GM18870 (cell line): ENCODE results near the gene TAAR8.
"Not testable (repeated sequence)": the region's sequence is repeated elsewhere in the genome, so short reads cannot be mapped to it uniquely, and the experiment has no call there.

Source experiments
- ATAC-seq: cut with Tn5 transposase; IDR thresholded peaks from one replicate; pipeline ENCODE4 v1.9.1; 2021; ENCODE audit warnings: moderate library complexity; ENCODE audit not compliant: unreplicated experiment

TAAR8 gene

DNA sequence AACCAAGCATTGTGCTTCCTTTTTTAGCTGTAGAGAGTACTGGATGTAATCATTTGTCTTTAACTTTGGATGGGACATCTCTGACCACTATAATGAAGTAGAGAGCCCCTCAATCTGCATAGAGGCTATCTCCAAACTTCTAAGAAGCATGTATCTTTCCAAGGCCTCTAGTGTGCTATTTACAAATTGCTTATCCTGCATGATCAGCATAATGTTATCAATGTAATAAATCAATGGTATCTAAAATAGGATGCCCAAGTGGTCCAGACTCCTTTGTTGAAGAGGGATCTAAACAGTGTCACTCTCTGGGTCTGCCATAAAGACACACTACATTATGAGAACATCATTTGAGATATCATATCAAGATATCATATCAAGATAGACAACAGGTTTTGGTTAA, 7.6 kb upstream of the TAAR8 start:
- no peak for ATAC-seq

DNA sequence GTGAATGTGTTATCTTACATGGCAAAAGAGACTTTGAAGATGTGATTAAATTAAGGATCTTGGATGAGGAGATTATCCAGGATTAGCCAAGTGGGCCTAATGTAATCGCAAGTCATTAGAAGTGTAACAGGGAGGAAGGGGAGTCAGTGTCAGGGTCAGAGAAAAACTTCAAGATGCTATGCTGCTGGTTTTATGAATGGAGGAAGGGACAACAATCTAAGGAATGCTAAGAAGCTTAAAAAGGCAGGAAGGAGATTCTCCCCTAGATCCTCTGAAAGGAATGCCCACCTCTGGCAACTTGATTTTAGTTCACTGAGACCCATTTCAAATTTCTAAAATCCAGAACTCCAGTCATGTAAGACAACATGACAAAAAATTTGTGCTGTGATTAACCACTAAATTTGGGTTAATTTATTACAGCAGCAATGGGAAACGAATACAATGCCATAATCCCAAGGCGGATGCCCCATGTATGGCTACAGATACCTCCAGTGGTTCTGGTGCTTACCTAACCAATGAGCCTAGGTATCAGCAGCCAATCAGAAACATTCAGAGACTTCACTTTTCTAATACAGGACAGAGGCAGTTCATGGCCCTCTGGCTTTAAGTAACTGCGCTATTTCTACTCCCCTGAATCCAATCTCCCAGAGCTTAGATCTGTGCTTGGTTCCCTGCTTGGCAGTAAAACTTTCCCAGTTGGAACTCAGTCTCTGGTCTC, 3.6 kb upstream of the TAAR8 start:
- ATAC-seq = no peak

DNA sequence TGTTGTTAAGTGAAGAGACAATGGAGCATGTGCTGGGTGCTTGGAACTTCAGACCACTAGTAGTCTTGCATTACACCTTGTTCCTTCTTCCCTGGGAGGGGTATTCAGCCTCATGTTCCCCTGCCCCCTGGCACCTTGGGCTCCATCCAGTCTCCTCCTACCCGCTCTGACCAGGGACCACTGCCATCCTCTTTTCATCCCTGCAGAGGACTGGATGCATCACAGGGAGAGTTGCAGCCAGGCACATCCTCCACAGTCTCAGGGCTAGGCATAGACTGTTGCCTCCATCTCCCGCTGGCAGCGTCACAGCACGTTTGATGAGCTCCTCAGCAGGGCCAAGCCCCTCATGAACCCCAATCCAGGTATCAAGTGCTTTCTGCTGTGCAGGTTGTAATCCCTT, 1.3 kb upstream of the TAAR8 start:
- no peak for ATAC-seq

DNA sequence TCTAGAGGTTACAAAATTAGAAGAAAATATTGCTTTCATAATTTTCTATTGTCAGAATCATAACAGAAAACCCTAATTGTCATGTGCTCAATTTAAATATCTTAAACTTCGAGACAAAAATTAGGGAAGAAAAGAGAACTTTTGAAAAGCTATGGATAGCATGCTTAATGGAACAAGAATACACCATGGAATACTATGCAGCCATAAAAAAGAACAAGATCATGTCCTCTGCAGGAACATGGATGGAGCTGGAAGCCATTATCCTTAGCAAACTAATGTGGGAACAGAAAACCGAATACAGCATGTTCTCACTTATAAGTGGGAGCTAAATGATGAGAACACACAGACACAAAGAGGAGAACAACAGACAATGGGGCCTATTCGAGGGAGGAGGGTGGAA, 7.6 kb downstream of the TAAR8 start:
- ATAC-seq = not testable (repeated sequence)

DNA sequence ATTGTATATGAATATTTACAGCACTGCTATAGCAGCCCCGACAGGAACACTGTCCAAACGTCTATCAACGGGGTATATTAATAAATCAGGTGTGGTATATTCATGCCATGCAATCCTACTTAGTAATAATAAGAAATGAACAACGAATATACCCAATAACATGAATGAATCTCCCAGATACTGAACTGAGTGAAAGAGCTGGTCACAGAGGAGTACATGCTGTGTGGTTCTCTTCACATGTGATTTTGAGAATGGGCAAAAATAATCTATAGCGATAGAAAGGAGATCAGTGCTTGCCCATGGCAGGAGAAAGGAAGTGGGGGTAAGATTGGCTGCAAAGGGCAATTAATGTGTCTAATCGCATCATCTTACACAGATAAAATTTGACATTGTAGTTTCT, 13.9 kb downstream of the TAAR8 start:
- no peak for ATAC-seq

DNA sequence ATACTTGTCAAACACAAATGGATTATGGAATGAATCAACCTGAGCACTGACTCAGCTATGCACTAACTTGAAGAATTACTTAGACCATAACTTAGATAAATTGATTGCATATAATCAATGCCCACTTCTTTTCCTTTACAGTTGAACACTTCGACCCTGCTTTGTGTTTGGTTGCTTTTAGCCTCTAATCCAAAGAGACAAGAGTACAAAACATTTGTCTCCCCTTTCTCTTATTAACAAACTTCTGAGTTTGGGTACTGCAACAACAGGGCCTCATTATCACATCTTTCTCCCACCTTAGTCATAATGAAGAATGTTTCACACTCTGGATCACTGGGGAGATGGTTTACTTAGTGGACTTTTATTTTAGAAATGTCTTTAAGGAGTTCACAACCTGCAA, 15.1 kb downstream of the TAAR8 start:
- ATAC-seq = no peak

DNA sequence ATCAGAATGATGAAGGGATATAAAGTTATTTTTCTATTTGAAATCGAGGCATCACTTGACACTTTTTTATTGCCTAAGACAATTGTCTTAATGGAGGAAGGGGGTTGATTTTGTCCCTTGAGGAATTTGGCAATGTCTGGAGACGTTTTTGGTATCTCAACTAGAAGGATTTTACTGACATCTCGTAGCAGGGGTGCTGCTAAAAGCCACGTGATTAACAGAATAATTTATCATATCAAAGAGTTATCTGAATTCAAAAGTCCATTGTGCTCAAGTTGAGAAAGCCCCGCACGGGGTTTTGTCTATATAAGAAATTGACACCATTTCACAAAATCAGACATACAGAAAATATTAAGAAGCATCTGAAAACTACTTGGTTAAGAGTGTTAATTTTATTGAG, 16.1 kb downstream of the TAAR8 start:
- ATAC-seq = no peak

DNA sequence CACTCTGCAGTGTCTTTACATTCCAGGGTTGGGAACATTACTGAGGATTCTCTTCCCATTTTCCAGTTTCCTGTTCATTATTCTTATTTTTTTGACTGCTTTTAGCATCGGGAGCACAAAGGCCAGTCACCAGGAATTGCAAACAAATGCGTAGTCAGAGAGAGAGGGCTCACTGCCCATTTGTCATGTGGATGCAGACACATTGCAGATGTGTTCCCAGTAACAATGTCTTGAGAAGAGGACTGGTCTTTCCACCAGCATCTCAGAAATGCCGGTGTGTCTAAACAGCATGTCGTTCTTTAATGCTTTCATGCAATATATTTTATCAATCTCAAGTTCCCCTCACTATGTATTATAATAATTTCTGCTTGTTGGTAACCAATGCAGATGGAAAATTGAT, 16.7 kb downstream of the TAAR8 start:
- no peak for ATAC-seq

DNA sequence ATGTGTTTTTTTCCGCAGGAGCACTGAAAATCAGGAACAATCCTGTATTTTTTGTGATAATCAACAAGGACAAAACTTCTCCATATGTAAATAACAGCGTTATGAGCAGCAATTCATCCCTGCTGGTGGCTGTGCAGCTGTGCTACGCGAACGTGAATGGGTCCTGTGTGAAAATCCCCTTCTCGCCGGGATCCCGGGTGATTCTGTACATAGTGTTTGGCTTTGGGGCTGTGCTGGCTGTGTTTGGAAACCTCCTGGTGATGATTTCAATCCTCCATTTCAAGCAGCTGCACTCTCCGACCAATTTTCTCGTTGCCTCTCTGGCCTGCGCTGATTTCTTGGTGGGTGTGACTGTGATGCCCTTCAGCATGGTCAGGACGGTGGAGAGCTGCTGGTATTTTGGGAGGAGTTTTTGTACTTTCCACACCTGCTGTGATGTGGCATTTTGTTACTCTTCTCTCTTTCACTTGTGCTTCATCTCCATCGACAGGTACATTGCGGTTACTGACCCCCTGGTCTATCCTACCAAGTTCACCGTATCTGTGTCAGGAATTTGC, 17.8 kb downstream of the TAAR8 start, which contains the start of gene TAAR6:
TAAR6 (plus strand) TSS at position 102 of the 557 bp plus-strand sequence; CDS start at position 102, 0 bp downstream.
- ATAC-seq = no peak

DNA sequence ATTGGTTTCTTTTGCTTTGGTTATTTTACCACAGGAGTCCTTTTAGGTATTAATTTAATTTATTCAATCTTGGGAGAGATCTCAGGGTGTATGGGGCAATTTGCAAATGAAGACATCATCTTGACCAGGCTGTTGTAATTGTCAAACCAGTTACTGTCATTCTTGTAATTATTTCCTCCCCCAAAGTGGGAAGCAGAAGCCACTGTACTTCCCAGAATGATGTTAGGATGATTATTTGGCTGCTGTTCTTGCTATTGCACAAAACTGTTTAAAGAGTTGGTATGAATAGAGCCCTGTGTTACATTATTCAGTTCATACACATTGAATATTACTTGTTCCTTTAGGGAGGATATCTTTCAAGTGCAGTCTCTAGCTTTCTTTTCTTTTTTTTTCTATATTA, 19.3 kb downstream of the TAAR8 start:
- no peak for ATAC-seq

DNA sequence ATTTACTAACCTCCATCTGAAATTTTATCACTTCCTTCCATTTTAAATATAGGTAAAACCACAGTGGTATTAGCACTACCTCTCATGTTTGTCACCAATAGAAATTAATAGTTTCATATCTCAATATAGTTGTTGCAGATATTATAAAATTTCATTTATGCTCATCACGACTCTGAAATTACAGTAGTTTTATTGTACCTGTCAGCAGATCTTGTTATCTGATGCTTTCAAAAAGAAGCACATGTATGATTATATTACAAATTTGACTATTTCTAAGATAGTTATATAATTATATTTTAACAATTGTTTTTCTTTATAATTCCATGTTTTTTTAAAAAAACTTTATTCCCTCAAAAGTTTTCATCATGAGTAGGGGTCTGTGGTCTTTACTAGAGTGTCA, 32.2 kb downstream of the TAAR8 start:
- no peak for ATAC-seq

DNA sequence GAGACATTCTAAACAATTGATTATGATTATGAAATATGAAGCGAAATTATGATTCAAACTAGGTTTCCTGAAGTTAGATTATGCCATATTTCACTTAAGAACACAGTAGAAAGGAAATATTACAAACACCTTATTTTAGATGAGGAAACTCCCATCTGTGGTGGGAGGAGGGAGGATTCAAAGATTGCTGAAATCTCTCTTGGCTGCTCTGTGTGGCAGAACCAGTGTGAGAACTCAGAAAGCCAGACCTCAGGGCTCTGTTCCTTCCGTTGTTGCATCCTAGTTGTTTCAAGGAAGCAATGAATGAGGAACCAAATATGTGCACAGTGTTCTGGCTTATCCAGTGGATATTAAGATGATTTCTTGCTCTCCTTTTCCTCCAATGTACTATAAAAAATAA, 35.0 kb downstream of the TAAR8 start:
- no peak for ATAC-seq

DNA sequence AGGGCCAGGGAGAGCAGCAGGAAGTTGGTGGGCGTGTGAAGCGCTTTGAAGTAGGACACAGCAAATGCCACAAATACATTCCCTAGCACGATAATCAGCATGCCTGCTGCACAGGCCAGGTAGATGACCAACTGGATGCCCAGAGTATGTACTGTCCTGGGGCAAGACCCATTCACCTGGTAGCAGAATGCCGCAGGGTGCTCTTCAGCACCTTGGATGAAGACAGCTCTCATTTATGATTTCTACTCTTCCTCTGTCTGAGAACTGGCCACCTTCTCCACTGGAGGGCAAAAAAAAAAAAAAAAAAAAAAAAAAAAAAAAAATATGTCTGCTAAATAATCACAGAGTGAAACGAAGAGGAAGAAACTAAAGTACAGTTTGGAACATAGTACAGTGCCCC, 37.0 kb downstream of the TAAR8 start, which contains the start of gene TAAR5:
TAAR5 (minus strand) TSS at position 288 of the 400 bp plus-strand sequence; CDS start at position 233, 55 bp downstream.
- ATAC-seq = no peak

DNA sequence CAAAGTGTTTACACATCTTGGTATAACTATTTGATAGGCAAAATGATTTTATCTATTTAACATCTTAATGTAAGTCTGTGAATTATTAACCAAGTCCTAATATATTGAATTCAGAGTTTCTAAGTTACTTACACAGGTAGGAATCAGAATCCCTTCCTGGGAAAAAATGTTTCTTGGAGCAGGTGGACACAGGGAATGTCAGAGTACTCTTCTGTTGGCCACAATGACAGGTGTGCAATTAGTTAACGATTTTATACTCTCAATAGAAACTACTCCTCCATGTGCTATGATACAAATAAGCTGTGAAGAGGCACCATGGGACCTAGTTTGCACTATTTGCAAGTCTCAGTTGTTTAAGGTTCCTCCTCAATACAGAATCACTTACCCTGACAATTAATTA, 37.9 kb downstream of the TAAR8 start:
- no peak for ATAC-seq

DNA sequence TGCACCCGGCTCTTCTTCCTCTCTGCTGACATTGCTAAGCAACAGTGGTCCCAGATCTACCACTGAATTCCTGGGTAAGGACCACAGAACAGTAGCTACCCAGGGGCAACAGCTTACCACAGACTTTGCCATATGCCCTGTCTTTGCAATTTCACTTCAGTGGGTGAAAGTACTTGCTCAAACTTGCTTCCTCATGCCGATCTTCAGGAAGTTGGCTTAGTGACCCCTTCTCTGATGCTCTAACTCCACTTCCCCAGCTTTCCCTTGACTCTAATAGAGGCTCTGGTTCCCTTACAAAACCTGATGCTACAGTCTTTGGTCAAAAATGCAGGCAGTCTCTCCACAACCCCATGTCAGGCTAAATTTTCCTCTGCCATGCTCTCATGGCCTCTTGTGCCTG, 40.4 kb downstream of the TAAR8 start:
- no peak for ATAC-seq

DNA sequence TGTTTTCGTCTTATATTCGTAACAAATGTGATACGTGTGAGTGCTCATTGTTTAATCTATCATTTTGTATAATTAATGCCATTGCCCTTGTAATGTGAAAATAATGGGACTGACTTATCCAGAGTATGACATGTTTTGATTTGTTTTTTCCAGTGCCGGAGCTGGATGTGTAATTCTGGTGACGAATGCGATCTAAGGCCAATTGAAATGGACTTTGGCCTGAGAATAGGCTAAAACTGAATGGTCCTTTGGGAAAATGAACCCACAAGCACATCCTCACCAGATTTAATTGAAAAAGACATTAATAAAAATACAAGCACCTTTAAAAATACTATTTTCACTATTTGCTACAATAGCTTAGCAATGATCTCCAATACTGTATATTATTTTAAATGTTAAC, 43.7 kb downstream of the TAAR8 start:
- no peak for ATAC-seq

DNA sequence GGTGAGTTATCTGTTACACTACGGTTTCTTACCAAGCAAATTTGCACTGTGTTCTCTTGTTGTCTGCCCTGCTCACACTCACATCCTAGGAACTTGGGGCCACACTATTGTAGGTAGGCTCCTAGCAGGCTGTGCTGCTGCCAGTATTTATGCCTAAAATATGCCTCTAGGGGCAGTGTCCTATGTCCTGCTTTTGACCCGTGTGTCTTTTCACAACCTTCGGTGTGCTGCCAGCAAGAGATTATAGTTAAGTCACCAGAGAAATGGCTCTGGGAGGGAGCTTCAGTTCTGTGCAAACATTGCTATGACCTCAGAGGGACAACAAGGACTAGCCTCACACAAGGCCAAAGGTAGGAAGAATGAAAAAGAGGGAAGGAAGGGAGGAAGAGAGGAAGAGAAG, 46.0 kb downstream of the TAAR8 start:
- ATAC-seq = peak; percentile 76

DNA sequence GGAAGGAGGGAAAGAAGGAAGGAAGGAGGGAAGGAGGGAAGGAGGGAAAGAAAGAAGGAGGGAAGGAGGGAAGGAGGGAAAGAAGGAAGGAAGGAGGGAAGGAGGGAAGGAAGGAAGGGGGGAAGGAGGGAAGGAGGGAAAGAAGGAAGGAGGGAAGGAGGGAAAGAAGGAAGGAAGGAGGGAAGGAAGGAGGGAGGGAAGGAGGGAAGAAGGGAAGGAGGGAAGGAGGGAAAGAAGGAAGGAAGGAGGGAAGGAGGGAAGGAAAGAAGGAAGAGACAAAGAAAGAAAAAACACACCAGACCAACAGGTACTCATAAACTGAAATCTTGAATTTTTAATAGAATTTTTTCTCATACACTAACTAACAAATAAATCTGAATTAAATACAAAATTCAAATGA, 48.4 kb downstream of the TAAR8 start:
- not testable (repeated sequence) for ATAC-seq
